Activated CD8-positive, alpha-beta T cell treated with anti-CD3 and anti-CD28 coated beads for 36 hours (primary cell): ENCODE data around the gene PPP2R2B. TPM values are rescaled to one million over a fixed set of nuclear protein-coding genes. Genes with fewer than 3 reads are reported as not detected.

ENCODE experiments used
- ATAC-seq: fragments of 200-7000 bp; cut with Tn5 transposase; one replicate; pipeline ENCODE4 v1.10.0; 2021; ENCODE audit warnings: mild to moderate bottlenecking, moderate library complexity
- CTCF ChIA-PET: fragments of 350-600 bp; sonication (Branson Sonifier 250); formaldehyde crosslinking; loops from one replicate; lab custom pipeline; 2021; ENCODE audit warnings: antibody characterized with exemption; lab: Charles Lee
- POLR2A ChIA-PET: fragments of 350-600 bp; sonication (Branson Sonifier 250); formaldehyde crosslinking; loops from one replicate; lab custom pipeline; 2021; ENCODE audit warnings: antibody characterized with exemption; lab: Charles Lee
- DNase-seq: peaks from one replicate; pipeline ENCODE4 v3.0.0-alpha.2; 2020
- H3K27ac Mint-ChIP-seq: one replicate; pipeline ENCODE4 v1.8.0; 2021; ENCODE audit warnings: mild to moderate bottlenecking, mixed read lengths
- H3K27me3 Mint-ChIP-seq: one replicate; pipeline ENCODE4 v1.8.0; 2021; ENCODE audit warnings: mixed read lengths
- H3K36me3 Mint-ChIP-seq: one replicate; pipeline ENCODE4 v1.8.0; 2021; ENCODE audit warnings: low read depth, mixed read lengths
- H3K4me1 Mint-ChIP-seq: one replicate; pipeline ENCODE4 v1.8.0; 2021; ENCODE audit warnings: low read depth, mixed read lengths
- H3K4me3 Mint-ChIP-seq: one replicate; pipeline ENCODE4 v1.8.0; 2021; ENCODE audit warnings: mild to moderate bottlenecking, moderate library complexity, mixed read lengths
- H3K9me3 Mint-ChIP-seq: one replicate; pipeline ENCODE4 v1.8.0; 2021; ENCODE audit warnings: mixed read lengths
- CTCF ChIP-seq: fragments of 200-600 bp; IDR thresholded peaks from one replicate; pipeline ENCODE4 v1.8.0; 2022; ENCODE audit warnings: antibody characterized with exemption, mild to moderate bottlenecking
- intact Hi-C: fragments of 100-400 bp; cut with micrococcal nuclease; formaldehyde crosslinking; loops from one replicate; pipeline ENCODE4 v1.10.0; 2022
- total RNA-seq, 2 experiments: library from RNA; stranded (reverse); gene quantifications; one replicate each; pipeline ENCODE4 v1.2.3, GENCODE V29; 2021

The PPP2R2B gene
- total RNA-seq, 2 experiments from 2014 or later: 0.56 to 0.65 TPM

GRCh38 chr5:146704949-146705665 is 173.4 kb downstream of the PPP2R2B start:
- ChIA-PET CTCF (interaction anchor here (0.5 kb wide), 1 partner anchor 17 kb away, joined by 3 read pairs; no protein-coding TSS in a partner anchor), POLR2A (interaction anchor here (0.8 kb wide), 1 partner anchor 19 kb away, joined by 3 read pairs; no protein-coding TSS in a partner anchor)
- no peaks in the 10 kb centered on the region for H3K9me3 Mint-ChIP-seq
- no peaks in the 10 kb centered on the region for H3K36me3 Mint-ChIP-seq
- peaks cover 7% of the 10 kb centered on the region for H3K4me1 Mint-ChIP-seq
- no peak for ATAC-seq
- no peak overlapping the region for H3K4me3 Mint-ChIP-seq
- H3K27me3 Mint-ChIP-seq: no peaks in the 10 kb centered on the region
- H3K27ac Mint-ChIP-seq: no peak overlapping the region
- DNase-seq: no peak
- intact Hi-C loops: no loop called here
- no peak for TF ChIP-seq CTCF

- Mint-ChIP-seq H3K36me3 (no peaks in the 10 kb centered on the region), H3K4me1 (peaks cover 7% of the 10 kb centered on the region), H3K4me3 (no peak overlapping the region), H3K27me3 (no peaks in the 10 kb centered on the region), H3K9me3 (no peaks in the 10 kb centered on the region), H3K27ac (no peak overlapping the region)
- TF ChIP-seq CTCF: no peak
- ChIA-PET POLR2A (no interaction called here), CTCF (no interaction called here)
- DNase-seq (no peak), ATAC-seq (no peak)
- intact Hi-C loops: no loop called here
Measured at GRCh38 chr5:146703899-146704298, 174.7 kb downstream of the PPP2R2B start.

- CTCF ChIA-PET: no interaction called here
Measured at GRCh38 chr5:146703499-146703898, 175.1 kb downstream of the PPP2R2B start.

GRCh38 chr5:146699664-146700418 is 178.7 kb downstream of the PPP2R2B start:
- ATAC-seq (no peak), DNase-seq (no peak)
- H3K4me3 Mint-ChIP-seq: no peak overlapping the region
- no peak for TF ChIP-seq CTCF
- ChIA-PET CTCF (interaction anchor here (0.8 to 1.5 kb wide), 2 partner anchors 45 to 157 kb away, joined by 3 to 5 read pairs; no protein-coding TSS in a partner anchor), POLR2A (interaction anchor here (1.3 kb wide), 1 partner anchor 12 kb away, joined by 3 read pairs; no protein-coding TSS in a partner anchor)
- no peaks in the 10 kb centered on the region for H3K9me3 Mint-ChIP-seq
- H3K36me3 Mint-ChIP-seq: no peaks in the 10 kb centered on the region
- no peak overlapping the region for H3K27ac Mint-ChIP-seq
- intact Hi-C loops: no loop called here
- H3K4me1 Mint-ChIP-seq: peaks cover 7% of the 10 kb centered on the region
- no peaks in the 10 kb centered on the region for H3K27me3 Mint-ChIP-seq

More at GRCh38 chr5:146703499-146703898, 175.1 kb downstream of the PPP2R2B start:
- DNase-seq: no peak
- no peak for ATAC-seq
- Mint-ChIP-seq H3K9me3 (no peaks in the 10 kb centered on the region), H3K27me3 (no peaks in the 10 kb centered on the region), H3K36me3 (no peaks in the 10 kb centered on the region), H3K4me1 (peaks cover 7% of the 10 kb centered on the region), H3K27ac (no peak overlapping the region), H3K4me3 (no peak overlapping the region)
- TF ChIP-seq CTCF: no peak
- POLR2A ChIA-PET: no interaction called here
- intact Hi-C loops: no loop called here
